GM19468 (cell line): Measurements from ENCODE around the gene AGBL1.

Experiments
- ATAC-seq: cut with Tn5 transposase; IDR thresholded peaks from one replicate; pipeline ENCODE4 v1.9.1; 2021; ENCODE audit warnings: mild to moderate bottlenecking, moderate library complexity, moderate number of reproducible peaks; ENCODE audit not compliant: unreplicated experiment; ENCODE audit errors: extremely low read depth

The AGBL1 gene

DNA sequence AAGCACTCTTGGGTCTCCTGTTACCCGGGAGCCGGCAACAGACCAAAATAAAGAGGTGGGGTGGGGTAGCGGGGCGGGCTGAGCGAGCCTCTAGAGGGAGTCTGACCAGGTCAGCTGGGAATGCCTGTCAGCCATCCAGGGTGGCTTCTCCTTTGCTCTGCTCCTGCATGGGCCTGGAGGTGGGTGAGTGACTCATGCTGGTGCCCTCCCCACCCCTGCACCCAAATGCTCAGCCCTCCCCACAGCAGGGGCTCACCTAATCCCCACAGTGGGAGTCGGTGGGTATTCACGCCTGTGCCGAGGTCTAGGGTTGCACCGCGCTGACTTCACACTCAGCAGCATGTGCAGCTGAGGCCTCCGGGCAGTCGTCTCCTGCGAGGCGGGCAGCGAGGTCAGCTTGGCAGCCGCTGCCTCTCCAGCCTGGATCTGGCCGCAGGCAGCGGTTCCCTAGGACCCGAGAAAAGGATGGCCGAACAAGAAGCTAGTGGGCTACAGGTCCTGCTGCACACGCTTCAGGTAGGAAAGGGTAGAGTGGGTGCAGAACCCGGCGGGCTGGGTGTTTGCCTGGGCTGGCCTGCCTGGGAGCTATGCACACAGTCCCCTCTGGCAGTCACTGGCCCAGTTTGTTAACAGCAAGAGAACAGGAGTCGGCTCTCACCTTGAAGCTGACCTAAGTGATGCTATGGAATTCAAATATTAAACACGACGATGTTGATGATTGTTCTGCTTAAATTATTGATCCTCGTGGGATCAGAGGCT, at the start of gene AGBL1:
AGBL1 (plus strand) TSS at position 364 of the 759 bp plus-strand sequence.
- no peak for ATAC-seq

GRCh38 chr15:86034904-86035303, 44.8 kb upstream of the AGBL1 start:
- ATAC-seq = no peak

GRCh38 chr15:86036243-86036642, 43.4 kb upstream of the AGBL1 start:
- no peak for ATAC-seq

GRCh38 chr15:86038491-86038890, 41.2 kb upstream of the AGBL1 start:
- no peak for ATAC-seq

DNA sequence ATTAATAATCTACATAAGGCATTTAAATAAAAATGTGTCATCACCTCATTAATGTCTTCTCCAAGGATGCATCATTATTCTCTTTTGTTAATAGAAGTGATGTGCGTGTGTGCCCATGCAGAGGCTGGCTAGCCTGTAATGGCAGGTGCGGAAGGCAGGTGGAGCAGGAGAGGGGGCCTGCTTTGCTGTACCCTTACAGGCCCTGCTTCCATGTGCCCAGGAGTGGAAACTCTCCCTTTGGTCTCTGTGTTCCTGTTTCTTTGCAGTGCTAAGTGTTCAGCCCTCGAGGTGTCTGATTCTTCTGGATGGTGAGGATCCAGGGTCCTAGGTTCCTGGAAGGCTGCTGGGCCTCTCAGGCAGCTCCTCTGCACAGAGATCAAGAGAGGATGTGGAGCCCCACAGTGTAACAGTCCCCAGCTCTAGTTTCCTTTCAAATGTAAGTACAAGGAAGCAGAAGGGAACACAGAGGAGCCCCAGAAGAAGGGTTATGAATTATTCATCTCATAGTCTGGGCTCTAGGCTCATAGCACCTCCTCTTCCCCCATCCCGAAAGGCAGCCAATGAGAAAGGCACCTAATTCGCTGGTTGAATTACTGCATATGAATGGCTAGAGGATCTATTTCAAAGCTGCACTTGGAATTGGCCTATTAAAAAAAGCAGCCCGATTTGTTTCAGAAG, 39.2 kb upstream of the AGBL1 start:
- ATAC-seq = no peak

DNA sequence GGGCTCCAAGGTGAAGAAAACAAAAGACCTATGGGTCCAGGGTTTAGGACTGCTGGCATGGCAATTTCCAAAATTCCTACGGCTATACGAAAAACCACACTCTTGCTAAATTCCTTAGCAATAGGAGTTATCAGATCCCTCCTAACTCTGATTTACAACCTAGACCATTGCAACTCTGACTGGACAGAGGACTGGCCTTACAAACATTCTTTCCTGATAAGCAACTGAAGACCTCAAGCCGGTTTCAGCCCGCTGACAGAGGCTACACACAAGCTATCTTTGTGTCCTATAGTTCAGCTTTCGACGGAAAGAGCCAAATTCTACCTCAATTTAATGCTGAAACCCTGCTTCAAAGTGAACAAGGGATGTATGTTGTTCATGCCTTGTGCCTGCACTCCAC, 38.3 kb upstream of the AGBL1 start:
- ATAC-seq = no peak

DNA sequence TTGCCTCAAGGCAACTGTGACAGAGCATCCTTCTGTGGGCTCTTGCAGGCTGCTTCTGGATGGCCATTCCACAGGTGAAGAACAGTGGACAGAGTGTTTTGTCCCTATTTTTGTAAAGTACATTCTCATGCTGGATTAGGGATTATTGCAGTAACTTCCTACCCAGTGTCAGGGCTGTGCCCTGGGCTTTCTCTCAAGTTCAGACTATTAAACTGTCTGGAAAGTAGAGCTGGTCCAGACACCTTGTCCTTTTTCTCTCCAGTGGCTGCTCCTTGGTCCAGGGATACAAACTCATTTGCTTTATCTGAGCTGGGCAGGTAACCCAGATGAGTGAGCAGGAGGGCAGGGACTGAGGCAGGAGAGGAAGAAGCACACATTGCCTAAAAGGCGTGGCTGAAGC, 37.4 kb upstream of the AGBL1 start:
- ATAC-seq = no peak

GRCh38 chr15:86044981-86045380, 34.7 kb upstream of the AGBL1 start:
- ATAC-seq = no peak

GRCh38 chr15:86054338-86054737, 25.3 kb upstream of the AGBL1 start:
- no peak for ATAC-seq

- no peak for ATAC-seq
Observed at GRCh38 chr15:86055688-86056087, 24.0 kb upstream of the AGBL1 start.

GRCh38 chr15:86059851-86060250, 19.8 kb upstream of the AGBL1 start:
- no peak for ATAC-seq

GRCh38 chr15:86060674-86061073, 19.0 kb upstream of the AGBL1 start:
- no peak for ATAC-seq

DNA sequence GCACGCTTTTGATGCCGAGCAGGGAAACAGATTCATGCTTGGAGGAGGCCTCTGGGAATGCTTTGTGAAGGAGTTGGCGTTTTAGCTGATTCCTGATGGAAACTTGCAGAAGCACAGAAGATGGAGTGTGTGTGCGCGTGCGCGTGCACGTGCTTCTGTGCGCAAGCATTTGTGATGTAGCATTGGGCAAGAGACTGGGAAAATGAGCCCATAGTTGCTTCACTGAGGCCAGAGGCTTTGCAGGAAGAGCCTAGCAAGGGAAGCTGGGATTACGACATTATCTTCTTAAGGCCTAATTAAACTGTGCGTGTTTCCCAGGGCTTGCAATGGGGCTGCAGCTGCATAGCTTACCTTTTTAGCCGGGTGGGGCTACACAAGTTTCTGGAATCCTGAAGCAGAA, 18.1 kb upstream of the AGBL1 start:
- ATAC-seq = no peak

GRCh38 chr15:86062646-86063243, 16.9 kb upstream of the AGBL1 start:
- ATAC-seq = no peak

GRCh38 chr15:86063356-86064095, 16.1 kb upstream of the AGBL1 start:
- ATAC-seq = no peak

GRCh38 chr15:86064326-86064725, 15.3 kb upstream of the AGBL1 start:
- no peak for ATAC-seq

DNA sequence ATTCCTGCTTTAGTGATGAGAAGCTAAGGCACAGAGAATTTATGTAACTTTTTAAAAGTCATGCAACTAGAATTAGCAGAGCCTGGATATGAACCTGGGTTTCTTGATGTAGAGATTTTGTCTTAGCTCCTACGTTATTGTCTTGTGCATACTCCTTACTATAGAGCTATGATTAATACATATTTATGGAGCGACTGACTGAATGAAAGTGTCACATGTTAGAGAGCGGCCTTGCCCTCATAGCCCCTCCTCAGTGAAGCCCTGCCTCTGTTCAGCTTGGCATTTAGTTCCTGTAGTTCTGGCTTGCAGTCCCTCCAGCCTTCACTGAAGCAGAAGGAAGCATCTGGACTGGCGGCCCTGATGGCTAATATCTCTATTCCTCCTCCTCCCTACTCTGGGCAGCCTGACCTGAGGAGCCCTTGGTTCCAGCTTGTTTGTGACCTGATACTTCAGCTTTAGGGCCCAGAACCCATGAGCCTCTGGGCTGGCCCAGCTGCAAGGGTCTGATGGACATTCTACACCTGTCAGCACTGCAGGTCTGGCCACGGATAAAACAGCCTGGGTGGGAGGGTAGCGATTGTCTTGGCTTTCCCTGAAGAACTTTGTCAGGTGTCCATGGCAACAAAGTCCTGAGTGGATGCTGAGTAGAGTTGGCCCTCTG, 13.4 kb upstream of the AGBL1 start:
- ATAC-seq = no peak

- ATAC-seq = no peak
Observed at GRCh38 chr15:86073281-86073680, 6.4 kb upstream of the AGBL1 start.

- no peak for ATAC-seq
Observed at GRCh38 chr15:86076468-86076867, 3.2 kb upstream of the AGBL1 start.

DNA sequence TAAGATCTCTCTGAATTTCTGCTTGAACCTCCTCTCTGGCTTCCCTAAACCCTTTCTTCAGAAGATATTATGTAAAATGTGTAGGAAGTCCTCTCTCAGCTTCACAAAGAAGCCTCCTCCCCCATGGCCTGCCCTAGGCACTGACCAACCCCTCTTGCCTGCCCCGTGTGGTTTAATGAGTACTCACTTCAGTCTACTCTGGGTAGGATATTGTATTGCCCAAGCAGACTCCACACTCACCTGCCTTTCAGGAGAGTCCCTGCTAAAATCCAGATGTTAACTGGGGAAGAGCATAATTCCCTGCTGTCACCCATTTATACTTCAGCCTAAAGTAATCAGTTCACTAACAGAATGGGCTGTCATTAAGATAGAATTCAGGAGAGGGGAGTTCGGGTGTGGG, 2.6 kb upstream of the AGBL1 start:
- ATAC-seq = no peak
